GM10847 (cell line): ENCODE results near the gene SLC29A2.

Experiments
- POLR2A ChIP-seq: IDR thresholded peaks from 2 replicates; pipeline ENCODE4 v1.6.1; 2011; ENCODE audit not compliant: insufficient read length; ENCODE audit errors: extremely low read depth

SLC29A2 gene

GRCh38 chr11:66340596-66341501 is 30.7 kb downstream of the SLC29A2 start:
- TF ChIP-seq POLR2A = no peak

DNA sequence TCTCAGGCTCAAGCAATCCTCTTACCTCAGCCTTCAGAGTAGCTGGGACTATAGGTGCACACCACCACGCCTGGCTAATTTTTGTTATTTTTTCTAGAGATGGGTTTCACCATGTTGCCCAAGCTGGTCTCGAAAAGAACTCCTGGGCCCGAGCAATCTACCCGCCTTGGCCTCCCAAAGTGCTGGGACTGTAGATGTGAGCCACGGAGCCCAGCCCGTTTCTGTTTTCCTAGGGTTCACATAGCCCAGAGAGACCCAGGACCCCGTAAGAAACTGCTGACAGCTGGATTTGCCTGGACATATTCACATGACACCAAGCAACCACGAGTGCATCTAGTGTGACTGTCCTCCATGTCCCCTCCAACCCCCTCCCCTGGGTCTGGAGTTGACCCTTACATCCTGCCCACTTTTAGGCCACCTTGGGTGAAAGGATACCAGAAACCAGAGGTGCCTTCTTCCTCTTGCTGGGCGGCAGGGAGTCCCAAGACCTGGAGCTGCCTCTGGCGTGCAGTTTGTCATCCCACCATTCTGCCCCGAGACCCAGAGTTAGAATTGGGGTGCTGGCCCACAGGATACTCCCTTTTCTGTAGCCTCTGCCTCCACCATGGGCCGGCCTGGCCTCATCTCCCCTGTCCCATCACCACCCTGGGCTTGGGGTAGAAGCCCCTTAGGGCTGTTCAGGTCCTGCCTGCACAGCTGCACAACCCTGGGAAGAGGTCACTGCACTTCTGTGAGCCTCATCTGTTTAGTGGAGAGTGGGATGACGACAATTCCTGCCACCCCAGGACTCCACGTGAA is 31.7 kb downstream of the SLC29A2 start:
- no peak for TF ChIP-seq POLR2A

DNA sequence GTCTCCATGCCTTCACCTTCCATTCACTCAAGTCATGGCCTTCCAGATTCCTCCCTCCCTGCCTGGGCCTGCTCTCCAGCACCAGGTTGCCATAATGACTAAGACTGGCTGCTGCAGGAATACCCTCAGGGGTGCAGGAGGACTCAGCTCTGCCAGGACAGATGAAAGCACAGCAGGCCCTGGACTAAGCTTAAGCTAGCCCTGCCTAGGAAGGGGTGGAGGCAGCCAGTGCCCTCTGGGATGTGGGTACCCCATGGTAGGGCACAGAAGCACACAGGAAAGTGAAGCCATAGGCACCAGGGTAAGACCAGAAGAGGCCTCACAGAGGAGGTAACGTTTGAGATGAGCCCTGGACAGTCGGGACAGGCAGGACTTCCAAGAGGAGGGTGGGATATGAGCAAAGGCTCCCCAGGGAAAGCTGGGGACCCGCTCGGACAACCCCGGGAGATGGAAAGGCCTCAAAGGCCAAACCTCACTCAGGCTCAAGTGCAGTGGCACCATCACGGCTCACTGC is 32.3 kb downstream of the SLC29A2 start:
- TF ChIP-seq POLR2A = no peak

DNA sequence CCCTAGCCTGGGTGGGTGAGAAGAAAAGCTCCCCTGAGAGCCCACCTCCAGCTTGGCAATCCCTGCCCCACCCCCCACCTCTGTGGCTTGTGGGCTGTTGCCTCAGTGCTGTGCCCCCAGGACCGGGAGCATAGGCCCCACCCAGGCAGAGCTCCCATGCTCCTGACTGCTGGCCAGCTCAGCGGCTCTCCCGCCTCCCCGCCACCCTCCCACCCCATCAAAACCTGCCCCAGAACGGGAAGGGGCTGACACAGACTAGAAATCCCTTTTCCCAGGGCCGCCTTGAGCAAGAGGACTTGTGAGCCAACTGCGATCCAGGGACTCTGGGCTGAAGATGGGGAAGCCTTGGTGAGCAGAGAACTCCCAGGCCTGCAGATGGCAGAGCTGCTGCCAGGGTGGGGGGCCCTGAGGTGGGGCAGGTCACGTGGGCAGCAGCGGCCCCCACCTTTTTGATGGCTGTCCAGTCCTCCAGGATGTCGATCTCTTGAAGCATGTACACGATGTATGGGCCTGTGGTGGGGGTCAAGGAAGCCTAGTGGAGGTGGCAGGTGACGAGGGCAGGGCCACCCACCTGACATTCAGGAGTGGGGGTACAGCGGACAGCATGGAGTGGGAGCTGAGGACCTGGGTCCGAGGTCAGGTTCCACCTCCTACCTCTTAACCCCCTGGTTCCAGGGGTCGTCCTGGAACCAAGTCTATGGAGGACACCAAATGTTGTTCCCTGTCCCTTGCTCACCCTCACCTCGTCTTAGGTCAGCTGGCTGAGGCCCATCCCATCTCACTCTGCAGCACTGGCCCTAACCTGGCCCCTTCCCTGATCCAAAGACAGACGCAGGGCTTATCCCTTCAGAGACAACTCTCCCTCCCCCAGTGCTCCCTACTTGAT is 33.0 kb downstream of the SLC29A2 start:
- no peak for TF ChIP-seq POLR2A

DNA sequence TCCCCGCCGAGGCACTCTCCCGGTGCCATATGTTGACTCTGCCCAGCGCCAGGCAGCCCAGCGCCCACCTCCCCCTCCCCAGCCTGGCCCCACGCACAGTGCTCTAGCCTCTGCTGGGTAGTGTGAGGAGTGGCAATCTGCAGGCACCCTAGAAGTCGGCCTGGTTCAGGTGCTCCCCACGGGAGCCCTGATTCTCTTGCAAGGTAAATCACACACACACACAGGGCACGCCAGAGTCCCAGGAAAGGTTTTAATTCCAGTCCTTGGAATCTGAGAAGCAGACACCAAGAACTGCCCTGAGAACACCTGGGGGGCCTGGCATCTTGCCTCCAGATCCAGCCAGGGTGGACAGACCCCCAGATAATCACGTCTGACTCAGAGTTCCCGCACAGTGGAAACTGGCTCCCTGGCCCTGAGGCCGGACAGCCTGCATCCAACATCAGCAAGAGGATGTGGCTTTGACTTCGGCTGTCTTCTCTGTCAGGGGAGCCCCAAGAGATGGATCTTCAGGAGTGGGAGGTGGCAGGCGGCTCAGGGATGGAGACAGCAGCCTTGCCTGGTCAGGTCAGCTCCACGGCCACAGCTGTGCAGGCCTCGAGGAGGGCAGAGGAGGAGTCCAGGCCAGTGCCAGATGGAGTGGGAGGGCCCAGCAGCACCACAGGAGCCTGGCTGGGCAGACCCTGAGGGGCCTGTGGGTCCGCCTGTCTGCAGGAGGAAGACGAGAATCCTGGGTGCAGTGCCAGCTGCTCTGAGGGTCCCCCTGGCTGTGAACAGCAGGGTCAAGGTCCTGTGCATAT is 34.3 kb downstream of the SLC29A2 start:
- no peak for TF ChIP-seq POLR2A

DNA sequence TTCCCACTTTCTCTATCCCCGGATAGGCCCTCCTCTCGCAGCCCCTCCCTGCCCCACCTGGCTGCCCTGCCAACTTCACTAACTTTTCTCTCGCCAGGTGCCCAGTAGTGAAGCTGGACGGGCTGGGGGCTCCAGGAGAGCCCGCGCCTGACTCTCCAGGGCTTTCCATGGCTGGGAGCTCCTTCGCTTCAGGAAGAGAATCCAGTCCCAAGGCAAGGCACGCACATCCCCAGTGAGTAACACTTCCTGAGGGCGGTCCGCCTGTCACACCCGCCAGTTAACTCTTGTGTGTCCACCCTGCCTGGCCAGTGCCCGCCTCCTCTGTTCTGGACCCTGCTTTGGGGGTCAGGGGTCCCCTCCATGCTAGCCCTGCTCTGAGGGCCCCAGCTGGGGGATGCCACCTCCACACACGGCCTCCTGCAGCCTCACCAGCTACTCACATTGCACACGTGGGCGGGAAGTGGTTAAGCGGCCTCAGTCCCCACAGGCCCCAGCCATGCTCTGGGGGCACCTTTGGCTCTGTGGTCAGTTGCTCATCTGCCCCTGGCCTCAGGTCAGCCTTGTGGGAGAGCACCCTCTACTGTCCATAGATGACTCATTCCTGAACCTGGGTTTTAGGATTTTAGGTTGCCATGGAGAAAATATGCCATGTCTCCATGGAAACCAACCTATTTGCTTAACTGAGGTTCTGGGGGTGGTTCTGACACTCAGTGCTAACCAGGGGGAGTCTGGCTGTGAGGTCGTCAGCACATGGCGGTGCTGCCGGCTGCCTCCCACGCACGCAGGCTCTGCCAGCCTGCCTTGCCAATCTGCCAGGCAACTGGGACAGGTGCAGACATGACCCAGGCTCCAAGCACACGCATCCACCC is 35.1 kb downstream of the SLC29A2 start, which contains the start of gene RIN1:
Gene RIN1, minus strand, starts transcription at position 201 of the 869 bp plus-strand sequence. Its CDS starts 32 bp downstream, at position 169.
- TF ChIP-seq POLR2A = no peak

- no peak for TF ChIP-seq POLR2A
These were observed 35.9 kb downstream of the SLC29A2 start for GRCh38 chr11:66335531-66336233.

DNA sequence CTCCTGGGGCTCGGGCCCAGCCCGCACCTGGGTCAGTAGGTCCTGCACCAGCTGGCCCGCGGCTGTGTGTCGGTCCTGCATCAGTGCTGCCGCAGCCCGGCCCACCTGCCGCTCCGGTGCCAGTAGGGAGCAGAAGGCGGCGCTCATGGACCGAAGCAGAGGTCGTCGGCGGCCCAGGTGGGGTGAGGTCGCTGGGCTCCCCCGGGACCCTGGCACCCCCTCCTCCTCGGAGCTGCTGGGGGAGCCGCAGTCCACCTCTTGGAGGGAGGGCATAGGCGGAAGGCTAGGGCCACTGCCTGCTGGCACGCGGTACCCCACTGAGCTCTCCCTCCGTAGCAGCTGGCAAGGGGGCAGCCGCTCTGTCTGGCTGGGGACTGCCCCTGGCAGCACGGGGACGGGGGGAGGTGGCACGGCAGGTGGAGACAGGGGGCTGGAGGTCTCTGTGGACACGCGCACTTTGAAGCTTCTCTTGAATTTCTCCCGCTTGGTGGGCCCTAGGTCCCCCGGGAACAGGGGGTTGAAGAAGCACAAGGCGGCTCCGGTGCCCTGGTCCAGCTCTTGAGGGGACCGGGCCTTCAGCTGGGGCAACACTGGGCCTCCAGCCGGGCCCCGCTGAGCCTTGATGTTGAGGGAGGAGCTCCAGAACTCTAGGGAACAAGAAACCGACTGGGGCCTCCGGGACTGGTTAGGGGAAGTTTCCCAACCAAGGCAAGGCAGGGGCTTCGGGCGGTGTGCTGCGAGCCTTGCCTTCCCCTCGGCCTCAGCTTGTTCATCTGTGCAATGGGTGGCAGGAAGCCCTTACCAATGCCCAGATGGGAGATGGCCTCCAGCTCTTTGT is 36.7 kb downstream of the SLC29A2 start:
- no peak for TF ChIP-seq POLR2A

DNA sequence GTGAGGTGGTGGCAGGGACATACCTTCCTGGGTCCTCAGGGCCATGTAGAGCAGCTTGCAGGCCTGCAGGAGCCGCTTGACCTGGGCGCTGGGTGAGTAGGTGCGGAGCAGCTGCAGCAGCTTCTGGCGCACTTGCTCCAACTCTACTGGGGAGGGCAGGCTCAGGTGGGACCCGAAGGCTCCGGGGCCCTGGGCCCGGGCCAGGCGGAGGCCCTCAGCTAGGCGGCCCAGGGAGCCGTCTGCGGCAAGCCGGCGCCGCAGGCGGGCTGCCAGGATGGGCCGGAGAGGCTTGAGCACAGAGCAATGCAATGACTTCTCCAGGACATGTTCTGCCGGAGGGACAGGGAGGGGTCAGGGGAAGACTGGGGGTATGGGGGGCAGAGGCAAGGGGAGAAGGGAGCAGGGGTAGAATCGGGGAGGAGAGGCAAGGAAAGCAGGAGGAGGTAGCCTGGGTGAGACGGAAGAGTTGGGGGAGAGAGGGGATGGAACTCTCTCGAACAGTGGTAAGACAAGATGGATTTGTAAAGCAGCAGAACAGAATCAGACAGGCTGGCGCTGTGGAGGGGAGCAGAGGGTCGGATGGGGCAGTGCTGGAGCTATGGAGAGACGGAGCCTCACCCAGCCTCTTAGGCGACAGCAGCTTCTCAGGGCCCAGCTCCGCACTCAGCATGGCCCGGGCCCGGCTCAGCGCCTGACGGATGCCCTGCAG is 37.5 kb downstream of the SLC29A2 start:
- no peak for TF ChIP-seq POLR2A

DNA sequence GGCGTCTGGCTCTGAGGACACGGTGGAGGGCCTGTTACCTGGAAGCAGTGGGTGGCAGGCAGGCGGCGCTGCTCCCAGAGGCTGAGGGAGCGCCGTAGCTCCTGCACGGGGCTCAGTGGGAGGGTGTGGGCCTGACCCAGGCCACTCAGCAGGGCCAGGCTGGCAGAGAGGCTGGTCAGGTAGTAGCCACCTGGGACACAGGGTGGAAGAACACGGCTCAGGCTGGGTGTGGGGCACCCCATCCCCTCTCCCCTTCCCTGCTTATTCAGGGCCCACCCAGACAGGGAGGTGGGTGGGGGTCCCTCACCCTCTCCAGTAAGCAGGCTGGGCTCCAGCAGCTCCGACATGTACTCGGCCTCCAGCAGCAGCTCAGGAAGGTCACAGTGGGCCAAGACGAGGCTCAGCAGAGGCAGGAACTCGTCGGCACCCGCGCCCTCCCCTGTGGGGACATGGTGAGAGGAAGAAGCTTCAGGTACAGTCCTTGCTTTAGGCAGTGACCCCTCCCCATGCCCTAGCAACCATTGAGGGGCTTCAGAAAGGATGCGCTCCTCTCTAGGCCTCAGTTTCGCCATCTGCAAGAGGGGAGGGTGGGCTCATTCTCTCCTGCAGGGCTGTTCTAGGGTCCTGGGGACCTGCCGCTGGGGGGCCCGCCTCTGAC is 38.2 kb downstream of the SLC29A2 start:
- no peak for TF ChIP-seq POLR2A
